Large intestine (tissue), 3 donors: Measurements from ENCODE around the gene OSBPL9. TPM values are rescaled to one million over a fixed set of nuclear protein-coding genes. Genes with fewer than 3 reads are reported as not detected.
"Not testable (repeated sequence)": the region's sequence is repeated elsewhere in the genome, so short reads cannot be mapped to it uniquely, and the experiment has no call there.

ENCODE experiments used
- DNase-seq, 2 donors: peaks; one replicate each; pipeline versions ENCODE4 v3.0.0 to v3.0.0-alpha.2; 2013
- H3K27ac ChIP-seq: one replicate; pipeline ENCODE4 v1.5.1; 2013; ENCODE audit warnings: low read length
- H3K27me3 ChIP-seq: 2 replicates; pipeline ENCODE4 v1.6.1; 2013; ENCODE audit warnings: low read length; ENCODE audit not compliant: control insufficient read depth, insufficient read depth
- H3K36me3 ChIP-seq: 2 replicates; pipeline ENCODE4 v1.6.1; 2013; ENCODE audit warnings: low read length; ENCODE audit not compliant: control insufficient read depth, insufficient read depth
- H3K4me1 ChIP-seq: one replicate; pipeline ENCODE4 v1.6.1; 2013; ENCODE audit warnings: low read length; ENCODE audit not compliant: control insufficient read depth, insufficient read depth
- H3K4me3 ChIP-seq: one replicate; pipeline ENCODE4 v1.5.1; 2013; ENCODE audit warnings: low read length
- H3K9me3 ChIP-seq: one replicate; pipeline ENCODE4 v1.6.1; 2013; ENCODE audit warnings: mild to moderate bottlenecking, low read depth, low read length, moderate library complexity; ENCODE audit not compliant: control insufficient read depth
- WGBS: methylation state at CpG from one replicate; pipeline ENCODE4 v1.1.5; 2013; ENCODE audit warnings: low lambda C conversion rate; ENCODE audit not compliant: insufficient coverage; 5-methylcytosine and 5-hydroxymethylcytosine counted together
- polyA plus RNA-seq: library from polyadenylated mRNA; unstranded; fragments of 120-200 nt; gene quantifications from one replicate; pipeline ENCODE4 v1.2.1, GENCODE V29; 2013

OSBPL9 gene
- polyA plus RNA-seq, 1 donor: 64.1 TPM

DNA sequence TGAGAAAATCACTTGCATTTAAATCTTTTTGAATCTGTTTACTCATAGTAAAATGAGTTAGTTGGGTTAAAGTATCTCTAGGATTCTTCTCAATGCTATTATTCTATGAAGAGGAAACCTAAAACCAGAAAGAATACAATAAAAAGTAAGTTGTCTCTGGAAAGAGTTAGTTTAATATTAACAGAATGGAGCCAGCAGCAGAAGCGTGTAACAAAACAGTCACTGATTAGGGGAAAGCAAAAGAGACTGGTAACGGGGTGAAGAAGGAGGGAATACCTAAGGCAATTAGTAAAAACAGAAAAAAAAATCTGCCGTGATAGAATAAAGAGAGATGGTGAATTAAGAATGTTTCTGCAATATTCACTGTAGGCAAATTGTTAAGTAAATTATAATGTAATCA lies 201.6 kb downstream of the OSBPL9 start:
- Histone ChIP-seq H3K27me3 (no peaks in the 10 kb centered on the region), H3K36me3 (peaks cover 20% of the 10 kb centered on the region), H3K9me3 (no peaks in the 10 kb centered on the region), H3K4me1 (no peaks in the 10 kb centered on the region), H3K27ac (no peak overlapping the region), H3K4me3 (no peak overlapping the region)
- WGBS: 33% methylated on average over 3 of the region's 3 CpGs
- DNase-seq: peak in 1 of 2 donors; percentile 14

DNA sequence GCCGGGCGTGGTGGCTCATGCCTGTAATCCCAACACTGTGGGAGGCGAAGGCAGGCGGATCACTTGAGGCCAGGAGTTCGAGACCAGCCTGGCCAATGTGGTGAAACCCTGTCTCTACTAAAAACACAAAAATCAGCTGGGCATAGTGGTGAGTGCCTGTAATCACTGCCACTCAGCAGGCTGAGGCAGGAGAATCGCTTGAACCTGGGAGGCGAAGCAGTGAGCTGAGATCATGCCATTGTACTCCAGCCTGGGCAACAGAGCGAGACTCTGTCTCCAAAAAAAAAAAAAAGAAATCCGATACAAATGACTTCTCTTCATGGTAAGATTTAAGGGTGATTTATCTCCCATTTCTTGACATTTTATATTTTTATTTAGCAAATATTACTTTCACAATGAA lies 202.1 kb downstream of the OSBPL9 start:
- not testable (repeated sequence) for H3K9me3 ChIP-seq

DNA sequence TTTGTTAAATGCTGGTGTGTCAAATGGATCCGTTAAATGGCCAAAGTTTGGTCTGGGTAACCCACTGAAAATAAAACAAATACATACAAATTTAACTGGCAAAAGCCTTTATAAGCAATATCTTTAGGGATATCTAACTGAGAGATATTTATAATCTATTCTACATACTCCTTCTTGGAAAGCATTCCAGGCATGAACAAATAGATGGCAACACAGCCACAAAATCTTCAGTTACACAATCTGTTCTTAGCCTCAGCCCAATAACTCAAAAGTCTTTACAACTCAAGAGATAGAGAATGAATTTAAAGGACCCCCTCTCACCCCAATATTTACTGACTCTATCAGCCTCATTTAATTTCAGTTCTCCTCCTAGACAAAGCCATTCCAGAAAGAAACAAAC lies 202.9 kb downstream of the OSBPL9 start:
- no peak overlapping the region for H3K27ac ChIP-seq
- DNase-seq: no peak
- H3K36me3 ChIP-seq: peaks cover 24% of the 10 kb centered on the region

More for the DNA sequence above, 202.1 kb downstream of the OSBPL9 start:
- H3K4me3 ChIP-seq, H3K27me3 ChIP-seq, H3K27ac ChIP-seq, DNase-seq, H3K4me1 ChIP-seq: not testable (repeated sequence)
- peaks cover 22% of the 10 kb centered on the region for H3K36me3 ChIP-seq
- WGBS: 80% methylated on average over 2 of the region's 9 CpGs

DNA sequence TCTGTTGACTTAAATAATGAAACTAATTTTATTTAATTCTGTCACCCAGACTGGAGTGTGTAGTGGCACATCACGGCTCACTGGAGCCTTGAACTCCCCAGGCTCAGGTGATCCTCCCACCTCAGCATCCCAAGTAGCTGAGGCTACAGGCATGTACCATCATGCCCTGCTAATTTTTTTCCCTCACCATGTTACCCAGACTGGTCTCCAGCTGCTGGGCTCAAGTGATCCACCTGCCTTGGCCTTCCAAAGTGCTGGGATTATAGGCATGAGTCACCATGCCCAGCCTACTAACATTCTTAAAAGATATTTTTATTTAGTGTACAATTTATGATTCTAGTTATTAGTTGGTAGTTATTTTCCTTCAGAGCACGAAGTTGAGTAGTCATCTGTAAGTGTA lies 212.2 kb downstream of the OSBPL9 start:
- Histone ChIP-seq H3K4me1 (no peaks in the 10 kb centered on the region), H3K9me3 (no peaks in the 10 kb centered on the region), H3K36me3 (peaks cover 33% of the 10 kb centered on the region), H3K4me3 (no peak overlapping the region), H3K27ac (no peak overlapping the region), H3K27me3 (no peaks in the 10 kb centered on the region)
- 100% methylated on average over 1 of the region's 2 CpGs for WGBS
- no peak for DNase-seq

More for the DNA sequence above, 202.9 kb downstream of the OSBPL9 start:
- no peaks in the 10 kb centered on the region for H3K4me1 ChIP-seq
- no peak overlapping the region for H3K4me3 ChIP-seq
- no peaks in the 10 kb centered on the region for H3K9me3 ChIP-seq
- H3K27me3 ChIP-seq: no peaks in the 10 kb centered on the region
- no CpG with 5 or more reads among the region's 1 CpG for WGBS

DNA sequence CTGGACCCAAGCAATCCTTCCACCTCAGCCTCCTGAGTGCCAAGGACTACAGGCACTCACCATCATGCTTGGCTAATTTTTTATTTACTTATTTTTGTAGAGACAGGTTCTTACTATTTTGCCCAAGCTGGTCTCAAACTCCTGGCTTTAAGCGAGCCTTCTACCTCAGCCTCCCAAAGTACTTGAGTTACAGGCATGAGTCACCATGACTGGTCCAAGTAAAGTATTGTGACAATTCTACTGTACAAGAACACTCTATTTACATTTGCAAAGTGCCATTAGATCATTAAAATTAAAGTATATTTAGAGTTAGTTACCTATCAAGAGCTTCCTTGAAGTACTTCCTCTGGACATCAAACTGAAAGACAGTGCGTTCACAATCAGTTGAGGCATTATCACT lies 216.8 kb downstream of the OSBPL9 start:
- Histone ChIP-seq H3K27ac (no peak overlapping the region), H3K4me1 (no peaks in the 10 kb centered on the region), H3K9me3 (no peaks in the 10 kb centered on the region), H3K4me3 (no peak overlapping the region), H3K27me3 (no peaks in the 10 kb centered on the region), H3K36me3 (peaks cover 40% of the 10 kb centered on the region)
- DNase-seq: no peak
- no CpG with 5 or more reads among the region's 2 CpGs for WGBS

DNA sequence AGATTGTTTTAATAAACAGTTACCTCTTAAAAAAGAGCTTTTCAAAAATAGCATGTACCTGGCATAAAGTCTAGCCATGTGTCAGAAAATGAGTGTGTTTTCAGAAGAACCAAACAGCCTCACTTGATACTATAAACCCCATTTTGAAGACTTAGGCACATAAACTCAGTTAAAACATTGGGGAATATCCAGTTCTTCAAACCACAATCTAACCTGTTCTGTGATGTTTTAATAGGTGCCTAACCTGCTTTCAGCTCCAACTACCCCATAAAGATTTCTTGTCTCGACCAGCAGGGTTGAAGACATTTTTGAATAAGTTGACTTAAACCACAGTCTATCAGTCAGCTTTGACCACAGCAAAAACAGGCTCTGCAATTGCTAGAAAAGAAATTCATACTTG lies 220.4 kb downstream of the OSBPL9 start:
- Histone ChIP-seq H3K36me3 (peaks cover 39% of the 10 kb centered on the region), H3K9me3 (no peaks in the 10 kb centered on the region), H3K27ac (no peak overlapping the region), H3K27me3 (no peaks in the 10 kb centered on the region), H3K4me3 (no peak overlapping the region), H3K4me1 (no peaks in the 10 kb centered on the region)
- 100% methylated on average over 1 of the region's 1 CpG for WGBS
- DNase-seq: no peak

Other genes with a start within 250 kb of the OSBPL9 start
- 34.2 TPM for gene EPS15, start 97.8 kb upstream of the OSBPL9 start, polyA plus RNA-seq